ENCODE results near the gene AP1M1.

AP1M1 gene

DNA sequence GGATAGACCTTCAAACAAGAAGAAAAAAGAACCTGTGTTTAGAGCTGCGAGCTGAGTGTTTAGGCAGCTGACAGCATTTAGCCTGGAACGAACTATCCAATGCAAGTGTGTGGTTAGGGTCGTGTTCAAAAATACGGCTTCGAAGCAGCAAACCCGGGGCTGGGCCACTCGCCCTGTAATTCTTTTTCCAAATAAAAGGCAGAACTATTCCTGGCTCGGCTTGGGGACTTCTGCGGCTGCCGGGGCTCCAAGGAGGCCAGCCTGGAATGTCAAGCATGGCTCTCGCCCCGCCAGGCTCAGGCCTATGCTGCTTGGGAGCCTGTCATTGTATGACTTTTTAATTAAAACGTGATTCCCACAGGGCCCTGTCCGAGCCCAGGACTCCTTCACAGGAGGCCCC, 75.2 kb downstream of the AP1M1 start:
- no peak overlapping the region for H3K9ac ChIP-seq
- no peaks in the 10 kb centered on the region for H3K79me2 ChIP-seq (ENCODE audit: insufficient read depth, low read depth)
- H3K27ac ChIP-seq = no peak overlapping the region
- H3K36me3 ChIP-seq (ENCODE audit: insufficient read depth) = no peaks in the 10 kb centered on the region
- no peaks in the 10 kb centered on the region for H3K4me1 ChIP-seq (ENCODE audit: low read depth, poor library complexity, severe bottlenecking)
- no peaks in the 10 kb centered on the region for H4K20me1 ChIP-seq (ENCODE audit: insufficient read depth)
- TF ChIP-seq, protein P1, sequence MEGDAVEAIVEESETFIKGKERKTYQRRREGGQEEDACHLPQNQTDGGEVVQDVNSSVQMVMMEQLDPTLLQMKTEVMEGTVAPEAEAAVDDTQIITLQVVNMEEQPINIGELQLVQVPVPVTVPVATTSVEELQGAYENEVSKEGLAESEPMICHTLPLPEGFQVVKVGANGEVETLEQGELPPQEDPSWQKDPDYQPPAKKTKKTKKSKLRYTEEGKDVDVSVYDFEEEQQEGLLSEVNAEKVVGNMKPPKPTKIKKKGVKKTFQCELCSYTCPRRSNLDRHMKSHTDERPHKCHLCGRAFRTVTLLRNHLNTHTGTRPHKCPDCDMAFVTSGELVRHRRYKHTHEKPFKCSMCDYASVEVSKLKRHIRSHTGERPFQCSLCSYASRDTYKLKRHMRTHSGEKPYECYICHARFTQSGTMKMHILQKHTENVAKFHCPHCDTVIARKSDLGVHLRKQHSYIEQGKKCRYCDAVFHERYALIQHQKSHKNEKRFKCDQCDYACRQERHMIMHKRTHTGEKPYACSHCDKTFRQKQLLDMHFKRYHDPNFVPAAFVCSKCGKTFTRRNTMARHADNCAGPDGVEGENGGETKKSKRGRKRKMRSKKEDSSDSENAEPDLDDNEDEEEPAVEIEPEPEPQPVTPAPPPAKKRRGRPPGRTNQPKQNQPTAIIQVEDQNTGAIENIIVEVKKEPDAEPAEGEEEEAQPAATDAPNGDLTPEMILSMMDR (conservative IDR thresholded peaks at IDR 0.05; ENCODE audit: low read depth, low read length) = no peak
- H3K4me3 ChIP-seq (IDR thresholded peaks at IDR 0.05; ENCODE audit: insufficient read depth, low read depth, low read length) = no peak overlapping the region
- no peak overlapping the region for H3K4me2 ChIP-seq
- no peak overlapping the region for H2AFZ ChIP-seq (ENCODE audit: low read depth)
- no peaks in the 10 kb centered on the region for H3K27me3 ChIP-seq (ENCODE audit: insufficient read depth, low read depth)

DNA sequence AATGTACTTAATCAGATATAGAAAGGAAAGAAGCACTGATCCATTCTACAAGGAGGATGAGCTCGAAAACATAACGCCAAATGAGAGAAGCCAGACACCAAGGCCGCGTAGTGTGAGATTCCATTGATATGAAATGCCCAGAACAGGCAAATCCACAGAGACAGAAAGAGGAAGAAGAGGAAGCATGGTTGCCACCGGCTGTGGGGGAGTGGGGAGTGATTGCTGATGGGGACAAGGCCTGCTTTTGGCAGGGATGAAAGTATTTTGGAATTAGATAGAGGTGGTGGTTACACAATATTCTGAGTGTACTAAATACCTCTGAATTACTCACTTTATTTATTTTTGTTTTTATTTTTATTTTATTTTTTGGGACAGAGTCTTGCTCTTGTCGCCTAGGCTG, 76.7 kb downstream of the AP1M1 start:
- Histone ChIP-seq H3K27me3 (ENCODE audit: insufficient read depth, low read depth) (no peaks in the 10 kb centered on the region), H3K4me3 (IDR thresholded peaks at IDR 0.05; ENCODE audit: insufficient read depth, low read depth, low read length) (no peak overlapping the region), H3K27ac (no peak overlapping the region), H3K9ac (no peak overlapping the region), H3K4me2 (no peak overlapping the region), H3K79me2 (ENCODE audit: insufficient read depth, low read depth) (no peaks in the 10 kb centered on the region), H2AFZ (ENCODE audit: low read depth) (no peak overlapping the region), H4K20me1 (ENCODE audit: insufficient read depth) (no peaks in the 10 kb centered on the region), H3K4me1 (ENCODE audit: low read depth, poor library complexity, severe bottlenecking) (no peaks in the 10 kb centered on the region), H3K36me3 (ENCODE audit: insufficient read depth) (no peaks in the 10 kb centered on the region)
- TF ChIP-seq, protein P1 (conservative IDR thresholded peaks at IDR 0.05; ENCODE audit: low read depth, low read length) = no peak

DNA sequence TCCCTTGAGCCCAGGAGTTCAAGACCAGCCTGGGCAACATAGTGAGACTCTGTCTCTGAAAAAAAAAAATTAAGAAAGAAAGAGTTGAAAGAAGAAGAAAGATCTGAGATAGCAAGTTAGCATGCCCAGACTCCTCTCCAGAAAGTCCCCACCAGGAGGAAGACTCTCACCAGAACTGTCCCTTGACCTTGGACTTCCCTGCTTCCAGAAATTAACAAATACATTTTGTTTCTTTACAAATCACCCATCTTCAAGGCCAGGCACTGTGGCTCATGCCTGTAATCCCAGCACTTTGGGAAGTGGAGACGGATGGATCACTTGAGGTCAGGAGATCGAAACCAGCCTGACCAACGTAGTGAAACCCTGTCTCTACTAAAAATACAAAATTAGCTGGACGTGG, 82.6 kb downstream of the AP1M1 start:
- Histone ChIP-seq H2AFZ (ENCODE audit: low read depth) (no peak overlapping the region), H3K27me3 (ENCODE audit: insufficient read depth, low read depth) (peaks cover 1% of the 10 kb centered on the region; the same call in 1 of the 2 replicates), H3K27ac (no peak overlapping the region), H3K4me3 (IDR thresholded peaks at IDR 0.05; ENCODE audit: insufficient read depth, low read depth, low read length) (no peak overlapping the region), H3K4me1 (ENCODE audit: low read depth, poor library complexity, severe bottlenecking) (no peaks in the 10 kb centered on the region), H3K79me2 (ENCODE audit: insufficient read depth, low read depth) (no peaks in the 10 kb centered on the region), H3K36me3 (ENCODE audit: insufficient read depth) (no peaks in the 10 kb centered on the region), H4K20me1 (ENCODE audit: insufficient read depth) (no peaks in the 10 kb centered on the region), H3K9ac (no peak overlapping the region), H3K4me2 (no peak overlapping the region)
- TF ChIP-seq, protein P1 (conservative IDR thresholded peaks at IDR 0.05; ENCODE audit: low read depth, low read length) = no peak

DNA sequence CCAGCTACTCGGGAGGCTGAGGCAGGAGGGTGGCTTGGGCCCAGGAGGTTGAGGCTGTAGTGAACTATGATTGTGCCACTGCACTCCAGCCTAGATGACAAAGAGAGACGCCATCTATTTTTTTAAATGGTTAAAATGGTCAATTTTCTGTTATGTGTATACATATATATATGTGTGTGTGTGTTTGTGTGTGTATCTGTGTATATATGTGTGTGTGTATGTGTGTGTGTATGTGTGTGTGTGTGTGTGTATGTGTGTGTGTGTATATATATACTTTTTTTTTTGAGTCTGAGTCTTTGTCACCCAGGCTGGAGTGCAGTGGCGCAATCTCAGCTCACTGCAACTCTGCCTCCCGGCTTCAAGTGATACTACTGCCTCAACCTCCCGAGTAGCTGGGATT, 84.0 kb downstream of the AP1M1 start:
- H3K27ac ChIP-seq = no peak overlapping the region
- no peaks in the 10 kb centered on the region for H4K20me1 ChIP-seq (ENCODE audit: insufficient read depth)
- H3K27me3 ChIP-seq (ENCODE audit: insufficient read depth, low read depth) = peaks cover 12% of the 10 kb centered on the region
- no peaks in the 10 kb centered on the region for H3K79me2 ChIP-seq (ENCODE audit: insufficient read depth, low read depth)
- H3K36me3 ChIP-seq (ENCODE audit: insufficient read depth) = no peaks in the 10 kb centered on the region
- no peak overlapping the region for H3K4me2 ChIP-seq
- no peaks in the 10 kb centered on the region for H3K4me1 ChIP-seq (ENCODE audit: low read depth, poor library complexity, severe bottlenecking)
- TF ChIP-seq, protein P1 (conservative IDR thresholded peaks at IDR 0.05; ENCODE audit: low read depth, low read length) = no peak
- no peak overlapping the region for H3K9ac ChIP-seq
- H3K4me3 ChIP-seq (IDR thresholded peaks at IDR 0.05; ENCODE audit: insufficient read depth, low read depth, low read length) = no peak overlapping the region
- H2AFZ ChIP-seq (ENCODE audit: low read depth) = no peak overlapping the region

Measured in KMS-11 (cell line).